Muscle of back (tissue), 11 donors: ENCODE data around the gene CHD2. TPM values are rescaled to one million over a fixed set of nuclear protein-coding genes. Genes with fewer than 3 reads are reported as not detected.

ENCODE experiments used
- DNase-seq, 3 donors: peaks; one replicate each; pipeline versions ENCODE4 v3.0.0 to v3.0.0-alpha.2; 2013
- polyA plus RNA-seq, 10 donors: library from polyadenylated mRNA; unstranded; fragments of 120-200 nt; gene quantifications; one replicate each; pipeline ENCODE4 v1.2.1, GENCODE V29; 2013; ENCODE audit not compliant: insufficient read length in 10 of 10

Gene CHD2
- polyA plus RNA-seq, 10 donors, result 46.2 to 78.9 (median 61.4) TPM

DNA sequence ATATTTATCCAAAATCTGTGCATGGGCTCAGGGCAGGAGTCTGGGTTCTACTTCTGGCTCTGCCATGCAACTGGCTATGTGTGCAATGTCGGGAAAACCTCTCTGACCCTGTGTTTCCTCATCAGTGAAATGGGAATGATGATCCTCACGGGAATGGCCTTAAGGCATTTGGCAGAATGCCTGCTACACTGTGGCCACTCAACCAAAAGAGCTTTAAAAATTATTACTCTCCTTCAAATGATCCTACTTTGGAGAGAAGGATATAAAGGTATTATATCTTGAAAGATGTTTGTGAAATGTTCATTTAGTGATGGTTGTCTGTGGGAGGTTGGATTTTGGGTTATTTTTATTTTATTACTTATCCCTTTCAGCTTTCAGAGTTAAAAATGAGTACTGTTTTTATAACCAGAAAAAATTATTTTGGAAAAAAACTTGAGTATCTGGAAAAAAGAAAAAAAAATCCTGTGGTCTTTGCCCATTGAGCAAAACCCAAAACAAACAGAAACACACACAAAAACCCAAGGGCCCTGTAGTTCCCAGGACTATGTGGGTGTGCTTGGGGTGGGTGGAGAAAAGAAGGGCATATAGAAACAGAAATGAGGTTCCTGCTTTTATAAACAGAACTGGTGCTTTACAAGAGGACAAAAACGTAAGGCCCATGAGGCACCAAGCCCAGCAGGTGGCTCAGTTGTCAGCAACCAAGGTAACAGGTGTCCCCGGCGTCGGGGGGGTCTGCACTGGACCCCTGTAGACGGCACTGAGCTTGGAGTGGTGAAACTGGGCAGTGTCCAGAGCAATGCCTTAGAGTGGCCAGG is 166.9 kb downstream of the CHD2 start:
- no peak for DNase-seq

DNA sequence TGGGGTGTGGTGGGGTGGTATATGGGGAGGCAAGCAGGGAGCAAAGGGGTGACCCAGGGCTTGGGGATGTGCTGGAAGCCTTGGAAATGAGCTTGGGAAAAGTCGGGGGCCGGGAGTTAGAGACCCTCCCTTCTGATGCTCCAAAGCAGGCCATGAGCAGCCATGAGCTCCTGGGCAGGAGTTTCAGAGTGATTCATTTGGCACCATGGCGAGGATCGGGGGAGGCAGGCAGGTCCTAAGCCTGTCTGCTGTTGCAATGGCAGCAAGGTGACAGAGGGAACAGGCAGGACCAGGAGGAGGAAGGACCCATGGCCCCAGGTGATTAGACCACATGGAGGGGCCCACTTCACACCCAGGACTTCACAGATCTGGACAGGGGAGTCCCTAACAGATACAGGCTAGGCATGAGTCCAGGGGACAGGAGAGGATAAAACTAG is 167.5 kb downstream of the CHD2 start:
- DNase-seq, result no peak

DNA sequence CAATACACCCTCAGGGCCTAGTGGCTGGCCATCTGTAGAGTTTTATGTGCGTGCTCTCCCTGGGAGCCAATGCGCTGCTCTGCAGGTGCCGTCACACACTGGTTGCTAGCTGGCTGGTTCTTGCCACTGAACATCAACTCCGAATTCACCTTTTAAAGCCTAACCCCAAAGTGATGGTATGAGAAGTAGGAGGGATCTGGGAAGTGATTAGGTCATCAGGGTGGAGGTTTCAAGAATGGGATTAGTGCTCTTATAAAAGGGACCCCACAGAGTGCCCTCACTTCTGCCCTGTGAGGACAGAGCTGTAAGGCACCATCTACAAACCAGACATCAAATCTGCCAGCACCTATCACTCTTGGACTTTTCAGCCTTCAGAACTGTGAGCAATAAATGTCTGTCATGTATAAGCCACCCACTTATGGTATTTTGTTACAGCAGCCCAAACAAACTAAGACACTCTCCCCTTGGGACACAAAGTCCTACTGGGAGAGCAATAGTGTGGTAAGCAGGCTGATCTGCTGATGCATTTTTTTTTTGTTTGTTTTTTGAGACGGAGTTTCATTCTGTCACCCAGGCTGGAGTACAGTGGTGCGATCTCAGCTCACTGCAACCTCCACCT is 168.6 kb downstream of the CHD2 start:
- DNase-seq, result no peak

DNA sequence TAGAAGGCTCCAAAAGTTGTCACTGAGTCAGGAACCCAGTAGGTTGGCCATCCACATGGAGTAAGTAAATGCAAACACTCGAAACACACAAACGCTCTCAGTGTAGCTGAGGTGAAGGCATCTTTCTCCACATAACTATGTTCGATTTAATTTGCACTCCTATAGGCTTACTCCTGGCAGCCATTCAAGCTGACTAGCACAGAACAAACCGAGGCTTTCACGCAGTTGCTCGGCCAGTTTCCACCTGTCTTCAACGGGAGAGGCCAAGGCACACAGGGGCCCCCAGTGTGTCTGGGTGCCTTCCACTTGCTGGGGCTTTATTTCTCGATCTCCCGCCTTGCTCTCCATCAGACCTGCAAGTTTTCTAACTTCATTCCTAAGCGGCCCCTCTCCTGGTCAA is 170.0 kb downstream of the CHD2 start:
- peak; percentile 49 to 71 (median 52) for DNase-seq

DNA sequence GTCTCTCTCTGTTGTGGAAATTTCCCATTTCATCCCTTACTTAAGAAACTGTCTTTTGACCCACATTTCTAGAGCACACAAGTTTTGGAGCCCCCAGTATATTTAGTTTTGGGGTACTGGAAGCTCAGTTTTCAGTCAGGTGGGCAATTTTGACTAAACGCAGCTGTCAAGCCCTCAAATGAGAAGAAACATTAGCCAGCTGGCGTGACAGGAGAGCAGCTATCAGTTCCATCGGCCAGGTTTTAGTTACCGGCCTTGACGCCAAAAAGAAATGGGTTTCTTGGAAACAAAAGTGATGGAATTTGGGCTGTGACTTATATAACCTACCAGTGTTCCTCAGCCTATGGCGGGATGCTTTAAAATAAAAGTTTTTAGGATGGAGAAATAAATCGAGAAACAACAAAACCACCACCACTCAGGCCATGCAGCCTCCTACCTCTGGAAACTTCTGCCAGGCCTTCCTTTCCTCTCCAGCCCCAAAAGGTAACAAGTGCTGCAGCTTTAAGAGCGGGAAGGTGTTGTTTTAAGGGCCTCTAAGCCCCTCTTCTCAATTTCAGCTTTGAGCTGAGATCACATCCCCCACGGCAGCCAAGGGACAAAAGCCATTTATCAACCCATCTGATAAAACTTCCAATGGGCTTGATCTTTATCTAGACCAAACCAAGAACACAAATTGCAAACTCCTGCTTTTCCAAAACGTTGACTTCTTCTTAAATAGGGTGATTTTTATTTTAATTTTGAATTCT is 170.6 kb downstream of the CHD2 start:
- peak in 1 of 3 donors; percentile 41 for DNase-seq

DNA sequence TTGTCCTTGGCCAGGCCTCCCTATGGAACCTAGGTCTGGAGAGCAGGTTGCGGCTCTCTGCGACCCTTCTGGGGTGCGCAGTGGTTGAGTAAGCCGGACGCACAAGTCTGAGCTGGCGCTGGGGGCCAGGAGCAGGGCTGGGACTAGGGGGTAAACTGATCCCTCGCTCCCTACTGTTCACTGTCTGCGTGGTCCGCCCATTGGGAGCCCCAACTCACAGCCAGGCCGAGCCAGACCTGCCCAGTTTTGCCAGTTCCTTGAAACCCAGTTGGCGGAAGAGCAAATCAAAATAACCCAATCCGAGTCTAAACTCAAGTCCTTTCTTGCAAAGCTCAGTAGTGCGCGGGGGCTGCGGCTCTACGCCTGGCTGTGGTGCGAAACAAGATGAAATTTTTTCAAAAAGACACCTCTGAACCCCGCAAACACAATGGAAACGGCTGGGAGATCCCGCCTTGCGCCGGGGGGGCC is 171.4 kb downstream of the CHD2 start:
- DNase-seq, result peak in 2 of 3 donors; percentile 32 to 71

DNA sequence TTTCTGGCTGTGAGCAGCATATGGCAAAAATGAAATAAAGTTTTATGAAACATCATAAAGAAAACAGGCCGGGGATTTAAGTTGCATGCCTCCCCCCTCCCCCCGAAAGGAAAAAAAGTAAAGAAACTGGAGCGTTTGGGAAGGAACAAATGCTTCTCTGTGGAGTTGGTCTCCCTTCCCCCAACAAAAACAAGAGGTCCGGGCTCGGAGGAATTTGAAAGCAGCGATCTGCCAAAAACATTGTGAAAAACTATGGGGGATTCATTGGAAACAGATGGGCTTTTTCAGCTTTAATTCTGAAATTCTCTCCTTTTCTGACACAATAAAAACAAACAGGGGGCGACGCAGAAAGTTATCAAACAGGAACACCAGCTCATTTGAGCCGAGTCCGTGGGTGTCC is 171.9 kb downstream of the CHD2 start:
- peak; percentile 66 to 84 (median 77) for DNase-seq

DNA sequence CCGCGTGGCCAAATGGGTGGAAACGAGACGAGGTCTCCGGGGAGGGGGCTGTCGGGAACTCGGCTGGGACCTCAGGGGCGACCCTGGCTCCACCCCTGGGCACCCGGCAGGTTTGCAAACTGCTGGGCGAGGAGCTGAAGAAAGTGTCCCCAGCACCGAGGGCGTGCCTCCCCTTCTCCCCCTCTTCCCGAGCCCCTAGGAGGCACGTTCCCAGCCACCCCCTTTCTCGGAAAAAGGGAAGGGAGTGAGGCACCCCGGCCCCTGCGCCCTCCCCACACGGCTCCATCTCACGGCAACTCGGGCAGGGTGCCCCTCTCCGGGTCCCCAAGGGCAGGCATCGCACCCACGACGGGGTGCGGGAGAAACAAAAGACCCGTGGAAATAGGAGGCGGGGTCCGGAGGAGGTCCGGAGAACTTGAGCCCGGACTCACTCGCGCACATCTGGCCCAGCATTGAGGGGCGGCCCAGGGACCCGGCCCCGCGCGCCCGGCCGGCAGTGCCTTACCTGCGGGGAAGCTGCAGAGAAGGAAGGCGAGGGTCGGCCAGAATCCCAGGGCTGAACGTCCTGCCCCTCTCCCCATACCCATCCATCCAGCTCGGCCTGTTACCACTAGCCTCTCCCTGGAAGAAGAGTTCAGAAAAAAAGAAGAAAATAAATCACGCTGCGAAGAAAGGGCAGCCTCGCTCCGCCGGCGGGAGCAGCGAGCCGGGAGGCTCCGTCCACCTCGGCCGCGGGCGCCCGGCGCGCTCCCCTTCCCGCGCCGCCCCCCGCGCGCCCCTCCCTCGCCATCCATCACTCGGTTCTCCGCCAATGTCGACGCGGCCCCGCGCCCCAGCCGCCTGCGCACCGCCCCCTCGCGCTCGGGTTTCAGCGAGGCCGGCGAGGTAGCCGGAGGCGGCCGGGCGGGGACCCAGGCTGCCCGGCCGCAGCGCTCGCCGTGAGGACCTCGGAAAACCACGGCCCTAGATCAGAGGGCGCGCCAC is 172.6 kb downstream of the CHD2 start:
- peak; percentile 87 to 96 (median 93) for DNase-seq

DNA sequence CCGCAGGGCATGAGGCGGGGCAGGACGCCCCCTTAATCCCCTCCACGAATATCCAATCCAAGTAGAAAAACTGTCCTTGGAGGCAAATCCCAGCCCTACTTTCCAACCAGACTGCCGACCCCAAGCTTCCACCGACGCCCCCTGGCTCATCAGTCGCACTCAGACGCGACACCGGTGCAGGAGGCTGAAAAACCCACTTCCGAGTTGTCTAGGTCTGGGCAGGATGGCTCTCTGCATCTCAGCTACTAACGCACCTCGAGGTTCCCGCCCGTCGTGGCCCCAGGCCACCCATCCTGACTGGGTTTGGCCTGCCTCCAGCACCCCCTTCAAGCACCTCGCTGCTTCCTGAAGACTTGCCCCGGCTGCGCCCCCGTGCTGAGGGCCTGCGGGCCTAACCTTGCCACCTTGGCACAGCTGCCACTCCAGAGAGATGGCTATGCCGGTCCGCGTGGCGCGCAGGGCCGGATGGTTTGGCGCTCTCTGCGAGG is 173.4 kb downstream of the CHD2 start:
- DNase-seq, result peak in 2 of 3 donors; percentile 28 to 74

DNA sequence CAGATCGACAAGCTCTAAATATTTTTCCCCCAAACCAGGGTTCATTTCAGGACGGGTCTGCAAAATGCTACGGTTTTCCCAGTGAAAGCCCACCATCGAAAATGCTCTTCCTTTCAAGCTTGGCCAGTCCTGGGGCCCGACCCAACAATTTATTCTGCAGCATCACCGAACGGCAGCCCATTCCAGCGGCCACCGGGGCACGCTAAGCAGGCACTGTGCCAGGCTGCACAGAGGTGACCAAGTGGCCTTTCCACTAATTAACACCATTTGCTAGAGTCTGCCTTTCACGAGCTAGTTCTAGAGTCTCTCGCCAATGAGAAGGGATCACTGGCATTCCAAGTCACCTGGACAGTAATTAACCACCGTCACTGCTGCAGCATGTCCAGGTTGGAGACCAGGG is 174.5 kb downstream of the CHD2 start:
- DNase-seq, result no peak

DNA sequence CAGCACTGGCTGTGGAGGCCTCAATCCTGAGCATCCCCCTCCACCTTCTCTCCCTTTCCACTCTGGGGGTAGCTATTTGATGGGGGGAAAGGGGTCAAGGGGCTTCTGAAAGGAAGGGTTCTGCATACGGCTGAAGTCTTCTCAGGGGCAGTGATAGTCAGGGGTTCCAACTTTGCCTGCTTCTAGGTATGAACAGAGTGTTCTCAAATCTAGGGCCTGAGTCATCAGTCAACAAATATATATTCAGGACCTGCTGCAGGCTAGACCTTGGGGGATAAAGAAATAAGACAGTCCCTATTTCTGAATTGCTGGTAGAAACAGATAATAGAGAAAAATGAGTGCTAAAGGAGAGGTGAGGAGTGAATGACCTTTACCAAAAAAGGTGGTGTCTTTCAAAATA is 176.1 kb downstream of the CHD2 start:
- DNase-seq, result no peak

DNA sequence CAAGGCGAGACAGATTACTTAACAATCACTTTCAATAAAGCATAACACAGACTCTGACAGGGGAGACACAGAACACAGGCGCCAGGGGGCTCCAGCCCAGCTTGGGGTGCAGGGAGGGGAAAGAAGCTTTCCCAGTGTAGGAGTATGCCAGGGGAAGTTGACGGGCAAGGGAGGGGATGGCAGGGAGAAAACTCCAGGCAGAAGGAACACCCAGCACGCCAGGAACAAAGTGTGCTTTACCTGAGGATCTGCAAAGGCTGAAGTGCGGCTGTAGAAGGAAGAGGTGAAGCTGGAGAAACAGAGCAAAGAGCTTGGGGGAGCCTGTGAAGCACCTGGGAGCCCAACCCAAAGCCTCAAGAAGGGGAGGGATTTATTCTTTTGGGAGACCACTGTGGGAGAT is 176.8 kb downstream of the CHD2 start:
- DNase-seq, result no peak

Other genes with a start within 250 kb of the CHD2 start
- gene FAM174B, start 244.5 kb upstream of the CHD2 start, polyA plus RNA-seq, result 10 to 100 TPM; 13.6 to 23.0 (median 17.0) TPM
- gene RGMA, start 188.9 kb downstream of the CHD2 start, polyA plus RNA-seq, result 10 to 100 TPM; 52.1 to 76.6 (median 59.4) TPM